ENCODE measurements around the gene UGT1A4.

UGT1A4 gene

DNA sequence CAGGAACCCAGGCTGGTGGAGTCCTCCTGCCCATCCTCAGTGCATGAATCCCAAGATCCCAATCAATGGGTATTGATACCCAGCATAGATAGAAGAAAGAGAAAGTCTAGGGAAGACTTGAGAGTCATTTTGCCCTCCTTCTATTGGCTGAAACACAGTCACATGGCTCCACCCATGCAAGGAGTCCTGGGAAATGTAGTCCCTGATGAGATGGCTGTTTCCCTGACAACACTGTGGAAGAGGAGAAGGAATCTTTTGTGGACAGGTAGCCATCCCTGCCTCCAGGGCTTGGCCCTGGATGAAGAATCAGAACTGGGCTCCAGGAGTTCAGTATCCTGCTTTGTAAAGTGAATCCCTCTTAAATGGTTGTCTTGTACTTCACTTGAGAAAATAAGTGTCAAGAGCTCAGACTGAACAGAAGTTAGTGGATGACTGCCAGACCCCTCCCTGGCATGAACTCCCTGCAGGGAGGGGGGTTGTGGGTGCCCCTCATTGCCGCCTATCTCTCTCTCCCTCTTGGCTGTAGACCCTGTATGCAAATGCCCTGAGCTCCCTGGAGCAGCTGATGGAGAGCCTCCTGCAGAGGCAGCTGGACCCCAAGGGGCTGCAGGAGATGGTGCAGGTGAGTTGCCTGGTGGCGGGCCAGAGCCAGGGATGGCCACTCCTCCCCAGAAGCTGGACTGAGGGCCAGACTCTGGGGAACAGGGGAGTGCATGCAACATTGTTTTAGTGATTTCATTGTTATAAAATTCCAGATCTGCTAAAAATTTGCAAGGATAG, 95.7 kb downstream of the UGT1A4 start:
- peak in 1 of 2 experiments; percentile 34 for DNase-seq

DNA sequence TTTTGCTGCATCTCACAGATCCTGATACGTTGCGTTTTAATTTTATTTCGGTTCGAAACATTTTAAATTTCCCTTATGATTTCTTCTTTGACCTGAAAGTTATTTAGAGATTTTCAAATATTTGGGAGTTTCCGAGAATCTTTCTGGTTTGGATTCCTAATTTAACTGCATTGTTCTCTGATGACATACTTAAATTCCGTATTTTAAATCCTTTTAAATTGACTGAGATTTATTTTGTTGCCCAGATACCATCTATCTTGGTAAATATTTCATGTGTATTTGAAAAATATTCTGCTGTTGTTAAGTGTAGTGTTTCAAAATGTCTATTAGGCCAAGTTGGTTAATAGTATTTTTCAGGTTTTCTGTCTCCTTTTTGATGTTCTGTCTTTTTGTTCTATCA, 97.3 kb downstream of the UGT1A4 start:
- DNase-seq: no peak

DNA sequence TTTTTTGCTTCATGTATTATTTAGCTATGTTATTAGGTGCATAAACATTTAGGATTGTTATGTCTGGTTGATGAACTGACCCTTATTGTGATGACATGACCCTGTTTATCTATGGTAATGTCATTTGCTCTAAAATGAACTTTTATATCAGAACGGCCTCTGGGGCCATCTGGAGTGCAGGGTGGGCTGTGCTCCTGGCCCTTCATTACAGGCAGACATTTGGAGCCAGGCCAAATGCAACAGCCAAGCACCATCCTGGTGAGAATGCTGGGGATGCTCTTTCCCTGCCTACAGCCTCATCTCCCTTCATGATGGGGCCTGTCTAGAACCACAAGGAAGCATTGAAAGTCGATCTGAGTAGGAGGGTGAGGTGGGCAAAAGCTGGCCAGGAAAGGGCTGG, 97.8 kb downstream of the UGT1A4 start:
- DNase-seq: peak; percentile 12 to 66

DNA sequence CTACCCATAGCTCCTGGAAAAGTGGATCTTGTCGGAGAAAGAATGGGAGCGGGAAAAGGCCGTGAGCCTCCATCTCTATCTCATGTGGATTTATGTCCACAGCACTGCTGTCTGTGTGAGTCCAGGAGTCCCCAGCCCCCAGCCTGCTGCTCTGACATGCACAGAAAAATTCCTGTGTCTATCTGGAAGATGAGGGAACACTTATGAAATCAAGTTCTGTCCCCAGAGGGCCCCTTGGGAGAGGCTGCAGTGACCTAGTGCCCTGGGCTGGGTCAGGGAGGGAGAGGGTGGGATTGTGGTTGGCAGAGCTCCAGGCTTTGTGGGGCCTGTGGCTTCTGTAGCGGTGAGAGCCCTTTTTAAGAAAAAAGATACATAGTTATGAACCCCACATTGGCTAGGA, 98.2 kb downstream of the UGT1A4 start:
- no peak for DNase-seq

DNA sequence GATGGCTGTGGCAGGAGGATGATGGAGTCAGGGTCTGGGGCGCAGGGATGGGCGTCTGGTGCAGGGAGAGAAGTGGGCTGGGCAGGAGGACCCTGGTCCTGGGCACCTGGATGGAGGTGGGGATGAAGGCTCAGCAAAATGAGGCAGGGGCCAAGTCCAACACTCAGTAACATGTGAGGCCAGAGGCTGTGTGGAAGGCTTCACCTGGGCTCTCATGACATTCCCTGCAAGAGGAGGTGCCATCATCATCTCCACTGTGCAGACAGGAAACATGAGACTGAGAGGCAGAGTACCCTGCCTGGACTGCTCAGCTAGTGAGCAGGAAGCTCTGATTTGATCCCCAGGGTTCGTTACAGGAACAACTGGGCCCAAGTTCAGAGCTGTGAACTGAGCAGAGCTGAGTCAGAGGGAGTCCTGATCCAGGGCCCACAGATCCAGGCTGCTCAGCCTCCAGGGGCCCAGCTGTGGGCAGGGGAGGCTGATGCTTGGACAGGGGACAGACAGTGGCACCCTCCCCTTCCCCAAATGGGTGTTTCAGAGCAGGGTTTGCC, 98.9 kb downstream of the UGT1A4 start:
- no peak for DNase-seq

DNA sequence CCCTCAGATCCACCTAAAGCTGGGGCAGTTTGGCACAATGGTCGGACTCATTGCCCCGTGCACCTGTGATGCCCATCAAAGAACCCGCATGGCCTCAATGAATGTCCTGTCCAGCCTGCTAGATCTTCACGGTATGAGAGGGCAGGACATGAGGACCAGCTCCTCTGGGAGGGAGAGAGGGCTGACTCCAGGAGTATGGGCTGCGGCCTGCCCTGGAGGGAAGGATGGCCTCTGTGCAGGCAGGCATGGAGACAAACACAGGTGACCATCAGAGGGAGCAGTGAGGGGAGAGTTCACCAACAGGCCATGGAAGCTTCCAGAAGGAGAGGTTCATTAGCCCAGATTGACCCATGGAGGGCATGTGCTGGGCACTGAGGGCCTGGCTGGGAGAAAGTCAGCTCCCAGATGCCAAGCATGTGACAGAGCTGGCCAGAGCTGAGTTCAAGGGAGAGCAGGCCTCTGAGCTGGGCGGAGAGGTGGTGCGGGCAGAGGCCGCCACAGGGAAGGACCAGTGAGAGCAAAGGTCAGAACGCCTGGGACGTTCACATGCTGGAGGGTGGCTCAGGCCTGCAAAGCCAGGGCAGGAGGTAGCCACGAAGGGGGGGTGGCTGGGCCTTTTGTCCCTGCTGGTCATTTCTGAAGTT, 99.6 kb downstream of the UGT1A4 start:
- no peak for DNase-seq

DNA sequence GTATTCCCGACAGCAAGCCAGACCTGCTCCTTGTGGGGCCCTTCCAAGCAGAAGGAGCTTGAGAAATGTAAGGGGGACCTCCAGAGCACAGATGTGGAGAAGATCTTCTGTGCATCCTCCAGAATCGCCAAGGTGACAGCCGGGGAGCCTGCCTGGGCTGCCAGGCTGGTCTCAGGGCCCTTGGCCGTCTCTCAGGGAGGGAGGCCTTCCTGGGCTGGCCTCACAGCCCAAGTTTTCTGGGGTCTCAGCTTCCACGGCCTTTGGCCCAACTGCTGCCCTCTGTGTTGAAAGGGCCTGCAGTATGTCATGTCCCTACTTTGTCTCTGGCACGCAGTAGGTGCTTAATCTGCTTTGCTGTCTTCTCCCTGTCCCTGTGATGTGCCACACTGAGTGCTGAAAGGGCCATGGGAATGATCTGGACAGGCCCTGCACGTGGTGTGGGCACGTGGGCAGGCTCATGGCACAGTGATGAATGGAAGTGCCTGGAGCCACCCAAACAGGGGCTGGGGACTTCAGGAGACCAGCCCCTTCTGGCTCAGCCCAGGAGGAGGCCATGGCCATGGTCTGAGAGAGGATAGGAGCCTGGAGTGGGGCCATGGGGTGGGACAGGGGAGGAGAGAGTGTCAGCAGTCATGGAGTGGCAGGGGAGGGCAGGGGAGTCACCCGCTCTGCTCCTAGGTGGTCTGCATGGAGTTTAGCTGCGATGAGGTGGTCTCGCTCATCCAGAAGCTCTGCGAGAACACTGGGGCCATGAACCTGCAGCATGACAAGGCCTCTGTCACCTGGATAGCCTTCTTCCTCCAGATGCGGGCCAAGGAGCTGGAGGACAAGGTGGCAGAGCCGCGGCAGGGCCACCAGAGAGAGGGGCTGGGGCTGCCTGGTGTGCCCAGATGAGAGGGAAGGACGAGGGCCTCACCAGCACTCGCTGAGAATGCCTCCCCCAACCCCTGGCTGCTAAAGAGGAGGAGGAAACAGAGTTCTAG, 100.4 kb downstream of the UGT1A4 start:
- no peak for DNase-seq

DNA sequence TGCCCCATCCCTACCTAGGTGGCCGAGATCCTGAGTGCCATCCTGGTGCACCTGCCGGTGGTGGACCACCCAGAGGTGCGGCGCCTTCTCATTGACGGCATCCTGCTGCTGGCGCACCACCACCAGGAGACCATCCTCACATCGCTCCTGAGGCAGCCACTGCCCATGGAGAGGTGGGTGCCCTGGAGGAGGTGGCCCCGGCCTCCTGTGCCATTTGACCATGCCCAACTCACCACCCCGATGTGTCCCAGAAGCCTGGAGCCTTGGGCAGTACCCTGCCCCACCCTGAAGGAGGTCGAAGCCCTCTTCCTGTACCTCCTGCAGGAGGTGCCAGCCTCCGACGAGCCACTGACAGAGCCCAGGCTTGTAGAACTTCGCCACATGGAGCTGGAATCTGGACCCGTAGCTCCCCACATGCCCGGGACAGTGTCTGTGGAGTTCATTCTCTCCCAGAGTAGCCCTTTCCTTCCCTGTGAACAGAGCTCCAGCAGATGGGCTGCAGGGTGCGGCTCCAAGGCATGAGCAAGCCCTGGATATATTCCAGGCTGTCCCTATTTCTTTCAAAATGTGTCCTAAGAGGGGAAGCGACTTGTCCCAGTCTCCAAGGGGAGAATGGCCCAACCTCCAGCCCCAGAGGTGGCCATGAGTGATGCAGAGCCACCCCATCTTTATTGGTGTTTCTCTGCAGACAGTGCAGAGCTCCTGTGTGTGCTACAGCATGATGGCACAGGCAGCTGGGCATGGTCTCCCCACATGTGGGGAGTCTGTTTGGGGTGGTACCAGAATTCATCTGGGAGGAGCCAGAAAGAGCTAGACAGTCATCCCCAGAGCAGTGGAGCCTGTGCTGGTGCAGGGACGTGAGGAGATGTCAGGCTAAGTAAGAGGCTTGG, 101.6 kb downstream of the UGT1A4 start:
- DNase-seq: no peak

DNA sequence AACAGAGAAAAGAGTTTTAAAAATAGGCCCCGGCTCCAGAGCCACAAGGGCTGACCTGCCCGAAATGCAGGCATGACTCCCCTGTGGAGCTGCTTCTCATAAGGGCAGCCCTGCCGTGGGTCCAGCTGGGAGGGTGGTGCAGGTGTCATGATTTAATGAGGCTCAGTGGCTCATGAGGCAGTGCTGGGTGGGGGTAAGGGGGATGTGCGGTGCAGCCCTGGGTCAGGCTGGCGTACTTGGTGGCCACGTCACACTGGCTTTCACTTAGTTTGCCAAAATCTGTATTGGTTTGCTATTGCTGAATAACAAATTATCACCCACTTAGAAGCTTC, 102.2 kb downstream of the UGT1A4 start:
- no peak for DNase-seq

DNA sequence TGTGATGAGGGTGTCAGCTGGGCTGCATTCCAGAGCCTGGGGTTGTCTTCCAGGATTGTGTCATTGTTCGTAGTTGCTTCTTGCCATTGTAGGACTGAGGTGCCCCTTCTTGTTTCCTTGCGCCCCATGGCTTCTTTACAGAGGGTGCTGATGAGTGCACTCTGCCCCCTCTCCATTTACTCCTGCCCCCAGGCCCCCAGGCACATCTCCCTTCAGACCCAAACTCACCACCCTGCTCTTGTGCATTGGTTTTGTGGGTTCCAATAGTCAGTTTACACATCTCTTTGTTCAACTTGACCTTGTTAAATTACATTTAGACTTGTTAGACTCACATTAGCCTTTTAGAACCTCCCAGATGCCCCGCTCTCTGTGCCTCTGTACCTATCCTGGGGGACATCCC, 102.7 kb downstream of the UGT1A4 start:
- no peak for DNase-seq

DNA sequence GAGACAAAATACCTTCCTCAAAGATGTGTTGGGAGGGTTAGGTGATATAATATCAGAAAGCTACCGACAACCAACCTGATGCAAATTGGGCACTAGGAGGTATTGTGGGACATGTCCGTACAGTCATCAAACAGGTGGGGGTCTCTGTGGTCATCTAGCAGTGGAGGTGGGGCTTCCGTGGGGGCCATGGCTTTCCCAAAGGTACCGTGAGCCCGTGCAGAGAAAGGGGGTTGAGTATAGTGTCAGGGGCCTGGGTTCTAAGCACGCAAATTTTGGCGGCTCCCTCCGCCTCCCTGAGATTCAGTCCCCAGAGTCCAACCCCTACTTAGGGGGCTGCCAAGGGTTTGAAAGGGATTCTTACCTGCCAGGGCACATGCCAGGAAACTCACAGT, 103.2 kb downstream of the UGT1A4 start:
- no peak for DNase-seq

DNA sequence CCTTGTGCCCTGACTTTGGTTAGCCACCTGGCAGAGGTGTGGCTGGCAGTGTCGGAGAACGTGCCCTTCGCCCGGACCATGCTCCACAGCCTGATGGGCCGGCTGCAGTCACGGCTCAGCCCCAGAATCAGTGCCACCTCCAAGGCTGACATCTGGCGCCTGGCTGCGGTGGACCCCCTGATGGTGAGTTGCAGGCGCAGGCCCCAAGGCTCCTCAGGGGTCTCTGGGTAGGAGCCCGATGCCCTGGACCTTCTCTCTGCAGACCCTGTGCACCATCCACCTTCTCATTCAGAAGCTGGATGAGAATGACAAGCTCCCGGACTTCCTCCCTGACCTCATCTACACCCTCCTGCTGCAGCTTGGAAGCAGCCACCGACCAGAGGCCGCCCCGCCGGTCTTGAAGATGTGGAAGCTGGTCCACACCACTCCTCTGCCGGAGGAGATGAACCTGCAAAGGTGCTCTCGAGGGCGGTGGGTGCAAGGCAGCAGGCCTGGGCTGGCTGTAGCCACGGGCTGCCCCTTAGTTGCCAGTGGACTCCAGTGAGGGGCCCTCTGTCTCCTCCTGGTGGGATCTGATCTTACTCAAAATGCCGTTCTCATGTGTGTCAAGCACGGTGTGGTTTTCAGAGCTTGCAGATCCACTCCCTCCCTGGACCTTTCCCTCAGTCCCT, 103.7 kb downstream of the UGT1A4 start:
- no peak for DNase-seq
